ENCODE measurements around the gene KDM4F. TPM values are rescaled to one million over a fixed set of nuclear protein-coding genes. Genes with fewer than 3 reads are reported as not detected.
A peak's percentile ranks its signal among the peaks of the same experiment; 100 is the strongest.
"Not testable (repeated sequence)": the region's sequence is repeated elsewhere in the genome, so short reads cannot be mapped to it uniquely, and the experiment has no call there.

KDM4F gene
- total RNA-seq, 2 donors from 2014 or later, result not detected

DNA sequence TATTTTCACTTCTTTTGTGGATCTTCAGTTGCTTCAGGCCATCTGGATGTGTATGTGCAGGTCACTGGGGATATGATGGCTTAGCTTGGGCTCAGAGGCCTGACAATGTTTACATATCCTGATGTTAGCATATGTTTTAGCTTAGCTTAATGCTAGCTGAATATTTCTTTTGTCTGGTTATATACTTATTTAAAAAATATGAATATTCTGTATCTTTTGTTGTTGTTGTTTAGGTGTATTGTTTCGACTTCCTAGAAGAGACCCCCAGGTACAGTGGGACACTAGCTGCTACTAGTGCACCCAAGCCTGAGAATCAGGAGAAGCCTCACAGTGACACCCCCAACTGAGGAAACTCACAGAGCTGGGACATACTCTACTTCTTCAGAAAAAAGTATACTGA, 24.3 kb upstream of the KDM4F start, which contains the start of gene KDM4E:
TSS of gene KDM4E (plus strand) at position 301 of the 400 bp plus-strand sequence. CDS start 300 bp downstream, outside the sequence.
- no peak for DNase-seq (ENCODE audit: low spot score)
- H3K36me3 ChIP-seq, result no peaks in the 10 kb centered on the region
- TF ChIP-seq, protein P1, sequence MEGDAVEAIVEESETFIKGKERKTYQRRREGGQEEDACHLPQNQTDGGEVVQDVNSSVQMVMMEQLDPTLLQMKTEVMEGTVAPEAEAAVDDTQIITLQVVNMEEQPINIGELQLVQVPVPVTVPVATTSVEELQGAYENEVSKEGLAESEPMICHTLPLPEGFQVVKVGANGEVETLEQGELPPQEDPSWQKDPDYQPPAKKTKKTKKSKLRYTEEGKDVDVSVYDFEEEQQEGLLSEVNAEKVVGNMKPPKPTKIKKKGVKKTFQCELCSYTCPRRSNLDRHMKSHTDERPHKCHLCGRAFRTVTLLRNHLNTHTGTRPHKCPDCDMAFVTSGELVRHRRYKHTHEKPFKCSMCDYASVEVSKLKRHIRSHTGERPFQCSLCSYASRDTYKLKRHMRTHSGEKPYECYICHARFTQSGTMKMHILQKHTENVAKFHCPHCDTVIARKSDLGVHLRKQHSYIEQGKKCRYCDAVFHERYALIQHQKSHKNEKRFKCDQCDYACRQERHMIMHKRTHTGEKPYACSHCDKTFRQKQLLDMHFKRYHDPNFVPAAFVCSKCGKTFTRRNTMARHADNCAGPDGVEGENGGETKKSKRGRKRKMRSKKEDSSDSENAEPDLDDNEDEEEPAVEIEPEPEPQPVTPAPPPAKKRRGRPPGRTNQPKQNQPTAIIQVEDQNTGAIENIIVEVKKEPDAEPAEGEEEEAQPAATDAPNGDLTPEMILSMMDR (IDR thresholded peaks at IDR 0.05), result no peak
- no peak within 1 kb of the TSS for H3K4me3 ChIP-seq
- H3K4me1 ChIP-seq, result no peaks in the 10 kb centered on the region
- no peak within 1 kb of the TSS for H3K27ac ChIP-seq
- no peaks in the 10 kb centered on the region for H3K9me3 ChIP-seq
- no peaks in the 10 kb centered on the region for H3K27me3 ChIP-seq

DNA sequence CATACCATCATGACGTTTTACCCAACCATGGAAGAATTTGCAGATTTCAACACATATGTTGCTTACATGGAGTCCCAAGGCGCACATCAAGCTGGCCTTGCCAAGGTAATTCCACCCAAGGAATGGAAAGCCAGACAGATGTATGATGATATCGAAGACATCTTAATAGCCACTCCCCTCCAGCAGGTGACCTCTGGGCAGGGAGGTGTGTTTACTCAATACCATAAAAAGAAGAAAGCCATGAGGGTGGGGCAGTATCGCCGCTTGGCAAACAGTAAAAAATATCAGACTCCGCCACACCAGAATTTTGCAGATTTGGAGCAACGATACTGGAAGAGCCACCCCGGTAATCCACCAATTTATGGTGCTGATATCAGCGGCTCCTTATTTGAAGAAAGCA, 23.6 kb upstream of the KDM4F start:
- H3K4me3 ChIP-seq; DNase-seq (ENCODE audit: low spot score); H3K4me1 ChIP-seq; H3K9me3 ChIP-seq; H3K27ac ChIP-seq; H3K27me3 ChIP-seq; H3K36me3 ChIP-seq: not testable (repeated sequence)

DNA sequence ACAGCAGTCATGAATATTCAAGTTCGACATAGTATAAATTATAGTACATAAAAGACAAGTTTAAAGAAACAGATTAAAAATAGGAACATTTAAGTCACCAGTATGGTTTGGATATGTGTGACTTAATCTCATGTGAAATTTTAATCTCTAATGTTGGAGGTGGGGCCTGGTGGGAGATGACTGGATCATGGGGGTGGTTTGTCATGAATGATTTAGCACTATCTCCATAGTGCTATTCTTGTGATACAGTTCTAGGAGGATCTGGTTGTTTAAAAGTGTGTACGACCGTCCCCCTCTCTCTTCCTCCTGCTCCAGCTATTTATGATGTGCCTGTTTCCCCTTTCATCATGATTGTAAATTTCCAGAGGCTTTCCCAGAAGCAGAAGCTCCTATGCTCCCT, 20.9 kb upstream of the KDM4F start:
- TF ChIP-seq, protein P1 (IDR thresholded peaks at IDR 0.05), result no peak

DNA sequence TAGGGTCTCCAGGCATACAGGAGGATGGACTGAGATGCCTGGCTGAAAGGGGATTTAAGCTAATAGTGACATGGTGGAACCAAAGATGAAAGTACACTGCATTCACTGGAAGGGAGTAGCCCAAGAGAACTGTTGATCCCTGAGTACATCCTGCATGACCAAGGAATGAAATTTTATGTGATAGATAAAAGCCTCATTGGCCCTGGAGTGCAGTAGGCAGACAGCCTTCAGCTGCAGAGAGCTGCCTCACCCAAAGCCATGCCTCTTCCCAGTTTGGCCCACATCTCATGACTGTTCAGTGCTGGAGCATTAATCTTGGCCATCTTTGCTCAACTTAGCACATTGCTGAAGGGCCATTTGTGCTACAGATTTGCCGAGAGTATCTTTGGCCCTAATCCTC, 16.2 kb upstream of the KDM4F start:
- no peaks in the 10 kb centered on the region for H3K27me3 ChIP-seq
- H3K36me3 ChIP-seq, result no peaks in the 10 kb centered on the region
- DNase-seq (ENCODE audit: low spot score), result no peak

More for the DNA sequence above, 20.9 kb upstream of the KDM4F start:
- Histone ChIP-seq H3K9me3 (no peaks in the 10 kb centered on the region), H3K27ac (no peak overlapping the region), H3K36me3 (no peaks in the 10 kb centered on the region), H3K4me1 (no peaks in the 10 kb centered on the region), H3K4me3 (no peak overlapping the region), H3K27me3 (no peaks in the 10 kb centered on the region)
- no peak for DNase-seq (ENCODE audit: low spot score)

DNA sequence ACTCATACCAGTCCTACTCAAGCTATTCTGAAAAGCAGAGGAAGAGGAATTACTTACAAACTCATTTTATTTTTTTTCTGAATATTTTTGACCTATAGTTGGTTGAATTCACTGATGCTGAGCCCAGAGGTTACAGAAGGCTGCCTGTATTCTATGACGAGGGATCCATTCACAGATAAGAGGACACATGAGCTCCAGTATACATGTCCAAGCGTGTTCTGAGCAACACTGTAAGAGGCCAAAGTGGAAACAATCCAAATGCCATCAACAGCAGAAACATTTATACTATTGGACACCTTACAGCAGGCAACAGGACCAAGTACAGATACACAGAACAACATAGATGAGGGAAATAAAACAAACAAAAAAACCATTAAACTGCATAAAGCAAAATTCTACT, 13.9 kb upstream of the KDM4F start:
- Histone ChIP-seq H3K36me3 (no peaks in the 10 kb centered on the region), H3K27me3 (no peaks in the 10 kb centered on the region), H3K9me3 (peaks cover 0 to 6% of the 10 kb centered on the region in 2 donors), H3K4me3 (no peak overlapping the region), H3K4me1 (no peaks in the 10 kb centered on the region), H3K27ac (no peak overlapping the region)
- DNase-seq (ENCODE audit: low spot score), result no peak
- TF ChIP-seq, protein P1 (IDR thresholded peaks at IDR 0.05), result no peak

More for the DNA sequence above, 16.2 kb upstream of the KDM4F start:
- H3K4me3 ChIP-seq, result no peak overlapping the region
- TF ChIP-seq, protein P1 (IDR thresholded peaks at IDR 0.05), result no peak
- H3K27ac ChIP-seq, result no peak overlapping the region
- H3K9me3 ChIP-seq, result peaks cover 0 to 4% of the 10 kb centered on the region in 2 donors
- H3K4me1 ChIP-seq, result no peaks in the 10 kb centered on the region

DNA sequence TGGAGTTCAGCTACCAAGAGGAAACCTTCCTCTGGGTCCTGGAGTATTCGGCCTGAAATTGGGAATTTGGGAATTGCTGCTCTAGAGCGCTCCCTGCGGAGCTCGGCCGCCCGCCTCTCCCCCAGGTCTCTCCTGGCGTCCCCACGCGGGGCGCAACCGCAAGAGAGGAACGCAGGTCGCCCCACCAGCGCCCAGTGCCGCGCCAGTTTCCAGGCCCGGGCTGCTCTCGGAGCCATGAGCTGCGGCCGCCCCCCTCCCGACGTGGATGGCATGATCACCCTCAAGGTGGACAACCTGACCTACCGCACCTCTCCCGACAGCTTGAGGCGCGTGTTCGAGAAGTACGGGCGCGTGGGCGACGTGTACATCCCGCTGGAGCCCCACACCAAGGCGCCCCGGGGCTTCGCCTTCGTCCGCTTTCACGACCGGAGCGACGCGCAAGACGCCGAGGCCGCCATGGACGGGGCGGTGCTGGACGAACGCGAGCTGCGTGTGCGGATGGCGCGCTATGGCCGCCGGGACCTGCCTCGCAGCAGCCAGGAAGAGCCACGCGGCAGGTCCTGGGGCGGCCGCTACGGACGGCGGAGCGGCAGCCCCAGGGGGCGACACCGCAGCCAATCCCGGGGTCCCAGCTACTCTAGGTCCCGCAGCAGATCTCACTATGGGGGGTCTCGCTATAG, 11.7 kb upstream of the KDM4F start:
- not testable (repeated sequence) for H3K9me3 ChIP-seq; DNase-seq (ENCODE audit: low spot score); H3K36me3 ChIP-seq; H3K27me3 ChIP-seq; H3K27ac ChIP-seq; H3K4me1 ChIP-seq
- H3K4me3 ChIP-seq, result peak overlapping the region; percentile 16 to 39

DNA sequence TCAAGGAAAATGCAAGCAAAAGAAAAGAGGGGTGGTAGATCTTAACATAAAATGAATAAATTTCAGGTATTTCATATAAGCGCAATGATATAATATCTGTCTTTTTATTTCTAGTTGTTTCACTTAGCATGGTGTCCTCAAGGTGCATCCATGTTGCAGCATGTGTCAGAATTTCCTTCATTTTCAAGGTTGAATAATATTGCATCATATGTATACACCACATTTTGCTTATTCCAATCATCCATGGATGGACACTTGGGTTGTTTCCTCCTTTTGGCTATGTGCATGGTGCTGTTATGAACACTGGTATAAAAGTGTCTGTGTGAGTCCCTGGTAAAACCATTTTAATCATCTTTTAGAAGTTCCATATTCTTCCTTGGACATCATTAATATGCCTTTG, 7.0 kb upstream of the KDM4F start:
- Histone ChIP-seq H3K9me3 (peaks cover 0 to 6% of the 10 kb centered on the region in 2 donors), H3K27me3 (no peaks in the 10 kb centered on the region), H3K36me3 (no peaks in the 10 kb centered on the region), H3K4me1 (no peaks in the 10 kb centered on the region), H3K27ac (no peak overlapping the region), H3K4me3 (no peak overlapping the region)
- no peak for DNase-seq (ENCODE audit: low spot score)
- TF ChIP-seq, protein P1 (IDR thresholded peaks at IDR 0.05), result no peak

Data from right atrium auricular region (tissue), 2 donors.